HFFc6 (cell line): ENCODE results near the gene ZNF467. TPM values are rescaled to one million over a fixed set of nuclear protein-coding genes. Genes with fewer than 3 reads are reported as not detected.

Experiments
- DNase-seq: peaks from one replicate; pipeline ENCODE4 v3.0.0-alpha.2; 2018
- H3K27ac Mint-ChIP-seq: 2 replicates; pipeline ENCODE4 v1.8.0; 2020; ENCODE audit warnings: mild to moderate bottlenecking, mixed read lengths
- H3K27me3 Mint-ChIP-seq: 2 replicates; pipeline ENCODE4 v1.8.0; 2021; ENCODE audit warnings: mild to moderate bottlenecking, moderate library complexity, mixed read lengths; ENCODE audit not compliant: insufficient read depth
- H3K36me3 Mint-ChIP-seq: 2 replicates; pipeline ENCODE4 v1.8.0; 2021; ENCODE audit warnings: low read depth, mixed read lengths
- H3K4me1 Mint-ChIP-seq: 2 replicates; pipeline ENCODE4 v1.8.0; 2020; ENCODE audit warnings: low read depth, mixed read lengths
- H3K4me3 Mint-ChIP-seq: 2 replicates; pipeline ENCODE4 v1.8.0; 2020; ENCODE audit warnings: mild to moderate bottlenecking, moderate library complexity, mixed read lengths
- H3K9me3 Mint-ChIP-seq: 2 replicates; pipeline ENCODE4 v1.8.0; 2020; ENCODE audit warnings: mild to moderate bottlenecking, mixed read lengths
- CTCF ChIP-seq: fragments of 200-600 bp; sonication (generic); IDR thresholded peaks from 2 replicates; pipeline ENCODE4 v1.5.0; 2021; ENCODE audit warnings: antibody characterized with exemption, mild to moderate bottlenecking
- total RNA-seq, 6 experiments: library from RNA; stranded (reverse); fragmentation: NEBNext Ultra II Directional; extraction: Animal tissue kit (Norgen Biotek cat#: 25700); gene quantifications; 2 replicates in 1 of 6; 3 replicates in 5 of 6; pipeline ENCODE4 v1.2.3, GENCODE V29; 2021

ZNF467 gene
- total RNA-seq, 6 experiments from 2014 or later: 0.68 to 1.7 (median 1.0) TPM

GRCh38 chr7:149794661-149795060, 21.3 kb upstream of the ZNF467 start:
- Mint-ChIP-seq H3K4me1 (no peaks in the 10 kb centered on the region), H3K9me3 (no peaks in the 10 kb centered on the region), H3K4me3 (no peak overlapping the region), H3K27me3 (peaks cover 16% of the 10 kb centered on the region), H3K27ac (no peak overlapping the region), H3K36me3 (no peaks in the 10 kb centered on the region)
- TF ChIP-seq CTCF: no peak
- no peak for DNase-seq

GRCh38 chr7:149793261-149793660, 19.9 kb upstream of the ZNF467 start:
- TF ChIP-seq CTCF: no peak
- DNase-seq: no peak
- Mint-ChIP-seq H3K9me3 (no peaks in the 10 kb centered on the region), H3K4me3 (no peak overlapping the region), H3K27ac (no peak overlapping the region), H3K27me3 (peaks cover 15% of the 10 kb centered on the region), H3K36me3 (no peaks in the 10 kb centered on the region), H3K4me1 (no peaks in the 10 kb centered on the region)

- Mint-ChIP-seq H3K9me3 (no peaks in the 10 kb centered on the region), H3K27me3 (peaks cover 17% of the 10 kb centered on the region), H3K27ac (no peak overlapping the region), H3K4me3 (no peak overlapping the region), H3K36me3 (no peaks in the 10 kb centered on the region), H3K4me1 (no peaks in the 10 kb centered on the region)
- TF ChIP-seq CTCF: no peak
- no peak for DNase-seq
Observed at GRCh38 chr7:149792220-149792595, 18.8 kb upstream of the ZNF467 start.

GRCh38 chr7:149791411-149792219, 18.2 kb upstream of the ZNF467 start:
- H3K4me1 Mint-ChIP-seq: no peaks in the 10 kb centered on the region

GRCh38 chr7:149790754-149791360, 17.5 kb upstream of the ZNF467 start:
- DNase-seq: no peak
- Mint-ChIP-seq H3K4me1 (no peaks in the 10 kb centered on the region), H3K9me3 (no peaks in the 10 kb centered on the region), H3K4me3 (no peak overlapping the region), H3K36me3 (no peaks in the 10 kb centered on the region), H3K27me3 (peaks cover 17% of the 10 kb centered on the region), H3K27ac (no peak overlapping the region)
- no peak for TF ChIP-seq CTCF

More at GRCh38 chr7:149791411-149792219, 18.2 kb upstream of the ZNF467 start:
- Mint-ChIP-seq H3K27ac (no peak overlapping the region), H3K9me3 (no peaks in the 10 kb centered on the region), H3K36me3 (no peaks in the 10 kb centered on the region), H3K27me3 (peaks cover 17% of the 10 kb centered on the region), H3K4me3 (no peak overlapping the region)
- no peak for DNase-seq
- TF ChIP-seq CTCF: no peak
